Hepatocyte (in vitro differentiated cells): ENCODE results near the gene ZFP28. TPM values are rescaled to one million over a fixed set of nuclear protein-coding genes. Genes with fewer than 3 reads are reported as not detected.

Source experiments
- DNase-seq: peaks from one replicate; pipeline ENCODE4 v3.0.0-alpha.2; 2016; ENCODE audit warnings: low spot score
- H2AFZ ChIP-seq: fragments of 200-600 bp; sonication (generic); 2 replicates; pipeline ENCODE4 v1.6.0; 2016; ENCODE audit warnings: antibody characterized with exemption, mild to moderate bottlenecking
- H3K27ac ChIP-seq: fragments of 200-600 bp; sonication (generic); 2 replicates; pipeline ENCODE4 v1.5.1; 2016; ENCODE audit warnings: mild to moderate bottlenecking
- H3K27me3 ChIP-seq: fragments of 200-600 bp; sonication (generic); 2 replicates; pipeline ENCODE4 v1.6.1; 2016
- H3K36me3 ChIP-seq: fragments of 200-600 bp; sonication (generic); replicated peaks from 2 replicates; pipeline ENCODE4 v1.5.1; 2016; ENCODE audit warnings: low read depth; ENCODE audit not compliant: insufficient read depth
- H3K4me1 ChIP-seq: fragments of 200-600 bp; sonication (generic); 2 replicates; pipeline ENCODE4 v1.5.1; 2016; ENCODE audit warnings: mild to moderate bottlenecking, moderate library complexity; ENCODE audit not compliant: insufficient read depth
- H3K4me2 ChIP-seq: fragments of 200-600 bp; sonication (generic); 2 replicates; pipeline ENCODE4 v1.6.0; 2016
- H3K4me3 ChIP-seq: fragments of 200-600 bp; sonication (generic); 2 replicates; pipeline ENCODE4 v1.5.1; 2016; ENCODE audit warnings: mild to moderate bottlenecking
- H3K79me2 ChIP-seq: fragments of 200-600 bp; sonication (generic); 2 replicates; pipeline ENCODE4 v1.6.0; 2017; ENCODE audit warnings: mild to moderate bottlenecking
- H3K9me2 ChIP-seq: fragments of 200-600 bp; sonication (generic); replicated peaks from 2 replicates; pipeline ENCODE4 v1.6.0; 2017; ENCODE audit warnings: mild to moderate bottlenecking; ENCODE audit not compliant: insufficient read depth
- H3K9me3 ChIP-seq: fragments of 200-600 bp; sonication (generic); 2 replicates; pipeline ENCODE4 v1.5.1; 2016; ENCODE audit warnings: low read depth, mild to moderate bottlenecking
- H4K20me1 ChIP-seq: fragments of 200-600 bp; sonication (generic); 2 replicates; pipeline ENCODE4 v1.6.0; 2016; ENCODE audit warnings: mild to moderate bottlenecking; ENCODE audit not compliant: insufficient read depth, poor library complexity, severe bottlenecking
- EZH2 ChIP-seq: fragments of 200-600 bp; sonication (generic); IDR thresholded peaks from 2 replicates; pipeline ENCODE4 v1.6.1; 2016; ENCODE audit warnings: antibody characterized with exemption, mild to moderate bottlenecking, borderline replicate concordance
- EZH2phosphoT487 ChIP-seq: fragments of 200-600 bp; sonication (generic); IDR thresholded peaks from one replicate; pipeline ENCODE4 v1.6.1; 2018; ENCODE audit warnings: antibody characterized with exemption, mild to moderate bottlenecking, low read depth, moderate library complexity; ENCODE audit not compliant: unreplicated experiment, severe bottlenecking
- WGBS: methylation state at CpG from one replicate; pipeline ENCODE4 v1.1.6; 2016; ENCODE audit warnings: low lambda C conversion rate; ENCODE audit errors: missing lambda C conversion rate; 5-methylcytosine and 5-hydroxymethylcytosine counted together
- polyA plus RNA-seq: library from polyadenylated mRNA; unstranded; fragments of >200 nt; fragmentation: Nextera tagmentation; extraction: Ambion mirVana; gene quantifications from 2 replicates; pipeline ENCODE4 v1.2.1, GENCODE V29; 2016
- total RNA-seq: library from RNA; depleted of rRNA; stranded (reverse); fragments of >200 nt; gene quantifications from 2 replicates; pipeline ENCODE4 v1.2.3, GENCODE V29; 2014
- TF ChIP-seq, protein P1 (sequence below): fragments of 200-600 bp; sonication (generic); IDR thresholded peaks from 2 replicates; pipeline ENCODE4 v1.5.1; 2016; ENCODE audit warnings: antibody characterized with exemption, mild to moderate bottlenecking; ENCODE audit not compliant: poor library complexity

Gene ZFP28
- total RNA-seq = 4.7 and 5.7 TPM in 2 replicates
- 3.5 and 4.1 TPM in 2 replicates for polyA plus RNA-seq

DNA sequence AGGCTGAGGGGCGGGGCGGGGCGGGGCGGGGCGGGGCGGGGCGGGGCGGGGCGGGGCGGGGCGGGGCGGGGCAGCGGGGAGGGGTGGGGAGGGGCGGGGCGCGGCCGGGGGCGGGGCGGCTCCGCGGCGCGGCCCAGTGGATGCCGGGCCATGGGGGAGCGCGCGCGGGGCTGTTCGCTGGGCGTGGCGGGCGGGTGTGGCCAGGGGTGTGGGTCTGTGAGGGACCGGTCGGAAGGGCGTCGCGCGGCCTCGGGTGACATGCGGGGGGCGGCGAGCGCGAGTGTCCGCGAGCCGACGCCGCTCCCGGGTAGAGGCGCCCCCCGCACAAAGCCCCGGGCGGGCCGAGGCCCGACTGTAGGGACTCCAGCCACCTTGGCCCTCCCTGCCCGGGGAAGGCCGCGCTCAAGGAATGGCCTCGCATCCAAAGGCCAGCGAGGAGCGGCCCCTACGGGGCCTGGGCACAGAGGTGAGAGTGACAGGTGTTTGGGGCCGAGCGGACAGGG is at the start of gene ZFP28:
ZFP28 (plus strand) TSS at position 188 of the 503 bp plus-strand sequence; CDS start at position 259, 71 bp downstream.
- H3K9me2 ChIP-seq = no peaks in the 10 kb centered on the region
- no peak for DNase-seq
- WGBS = 2% methylated on average over 23 of the region's 65 CpGs
- TF ChIP-seq, protein P1, sequence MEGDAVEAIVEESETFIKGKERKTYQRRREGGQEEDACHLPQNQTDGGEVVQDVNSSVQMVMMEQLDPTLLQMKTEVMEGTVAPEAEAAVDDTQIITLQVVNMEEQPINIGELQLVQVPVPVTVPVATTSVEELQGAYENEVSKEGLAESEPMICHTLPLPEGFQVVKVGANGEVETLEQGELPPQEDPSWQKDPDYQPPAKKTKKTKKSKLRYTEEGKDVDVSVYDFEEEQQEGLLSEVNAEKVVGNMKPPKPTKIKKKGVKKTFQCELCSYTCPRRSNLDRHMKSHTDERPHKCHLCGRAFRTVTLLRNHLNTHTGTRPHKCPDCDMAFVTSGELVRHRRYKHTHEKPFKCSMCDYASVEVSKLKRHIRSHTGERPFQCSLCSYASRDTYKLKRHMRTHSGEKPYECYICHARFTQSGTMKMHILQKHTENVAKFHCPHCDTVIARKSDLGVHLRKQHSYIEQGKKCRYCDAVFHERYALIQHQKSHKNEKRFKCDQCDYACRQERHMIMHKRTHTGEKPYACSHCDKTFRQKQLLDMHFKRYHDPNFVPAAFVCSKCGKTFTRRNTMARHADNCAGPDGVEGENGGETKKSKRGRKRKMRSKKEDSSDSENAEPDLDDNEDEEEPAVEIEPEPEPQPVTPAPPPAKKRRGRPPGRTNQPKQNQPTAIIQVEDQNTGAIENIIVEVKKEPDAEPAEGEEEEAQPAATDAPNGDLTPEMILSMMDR = no peak
- TF ChIP-seq EZH2phosphoT487 (no peak), EZH2 (no peak)
- no peaks in the 10 kb centered on the region for H3K36me3 ChIP-seq
- H3K4me1 ChIP-seq = peaks cover 5% of the 10 kb centered on the region
- H3K4me3 ChIP-seq = peak within 1 kb of the TSS; percentile 96
- no peaks in the 10 kb centered on the region for H3K27me3 ChIP-seq
- H4K20me1 ChIP-seq = no peaks in the 10 kb centered on the region
- H3K27ac ChIP-seq = peak within 1 kb of the TSS; percentile 98
- peaks cover 18% of the 10 kb centered on the region for H3K9me3 ChIP-seq
- H3K79me2 ChIP-seq = peaks cover 4% of the 10 kb centered on the region
- peak within 1 kb of the TSS; percentile 93 for H3K4me2 ChIP-seq
- H2AFZ ChIP-seq = peak within 1 kb of the TSS; percentile 92

GRCh38 chr19:56491399-56491798 is 47.3 kb upstream of the ZFP28 start:
- Histone ChIP-seq H3K36me3 (no peaks in the 10 kb centered on the region), H3K27me3 (no peaks in the 10 kb centered on the region), H3K4me1 (no peaks in the 10 kb centered on the region), H3K4me3 (no peak overlapping the region), H3K4me2 (no peak overlapping the region), H3K79me2 (no peaks in the 10 kb centered on the region), H4K20me1 (no peaks in the 10 kb centered on the region), H2AFZ (no peak overlapping the region), H3K9me3 (peaks cover 23% of the 10 kb centered on the region), H3K9me2 (no peaks in the 10 kb centered on the region), H3K27ac (no peak overlapping the region)
- no peak for DNase-seq
- WGBS = 71% methylated on average over 3 of the region's 3 CpGs
- TF ChIP-seq EZH2phosphoT487 = no peak

DNA sequence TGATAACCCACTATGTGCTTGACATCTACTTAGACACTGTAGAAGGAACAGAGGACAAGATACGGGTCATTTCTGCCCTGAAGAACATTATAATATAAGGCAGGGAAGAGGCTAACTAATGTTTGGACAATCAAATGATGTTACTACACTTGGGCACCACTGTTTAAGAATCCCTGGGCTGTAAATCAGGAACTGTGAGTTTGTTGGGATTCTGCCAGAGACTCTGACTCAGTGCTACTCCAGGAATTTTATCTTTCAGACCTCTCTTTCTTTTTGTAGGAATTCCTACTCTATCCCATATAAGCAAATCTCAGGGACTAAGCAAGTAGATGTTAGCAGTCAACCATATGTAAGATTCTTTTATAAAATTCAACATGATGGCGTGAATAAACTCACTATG is 34.2 kb upstream of the ZFP28 start:
- 78% methylated on average over 2 of the region's 2 CpGs for WGBS
- Histone ChIP-seq H3K27me3 (no peaks in the 10 kb centered on the region), H3K4me3 (no peak overlapping the region)

More for the DNA sequence above, 34.2 kb upstream of the ZFP28 start:
- Histone ChIP-seq H2AFZ (no peak overlapping the region), H3K36me3 (no peaks in the 10 kb centered on the region), H3K9me2 (no peaks in the 10 kb centered on the region), H3K4me2 (no peak overlapping the region), H3K27ac (no peak overlapping the region), H3K79me2 (no peaks in the 10 kb centered on the region), H4K20me1 (no peaks in the 10 kb centered on the region), H3K4me1 (no peaks in the 10 kb centered on the region), H3K9me3 (no peaks in the 10 kb centered on the region)
- DNase-seq = no peak
- TF ChIP-seq EZH2 (no peak), EZH2phosphoT487 (no peak)
- TF ChIP-seq, protein P1 = no peak
